GM13976 (cell line): ENCODE results near the gene BCHE.

Experiments
- DNase-seq: peaks from one replicate; pipeline ENCODE4 v3.0.0; 2012; ENCODE audit warnings: low spot score
- CTCF ChIP-seq: IDR thresholded peaks from 2 replicates; pipeline ENCODE4 v1.5.1; 2012; ENCODE audit warnings: borderline replicate concordance, mild to moderate bottlenecking; ENCODE audit not compliant: insufficient read depth; ENCODE audit errors: extremely low read depth, missing control alignments, control extremely low read depth
- in situ Hi-C: fragments of 300-500 bp; cut with MboI; formaldehyde crosslinking; loops from one replicate; pipeline ENCODE4 v1.12.0; 2022; ENCODE audit warnings: low sequenced_read_pairs, mixed read lengths, inconsistent platforms; ENCODE audit not compliant: unreplicated experiment

The BCHE gene

DNA sequence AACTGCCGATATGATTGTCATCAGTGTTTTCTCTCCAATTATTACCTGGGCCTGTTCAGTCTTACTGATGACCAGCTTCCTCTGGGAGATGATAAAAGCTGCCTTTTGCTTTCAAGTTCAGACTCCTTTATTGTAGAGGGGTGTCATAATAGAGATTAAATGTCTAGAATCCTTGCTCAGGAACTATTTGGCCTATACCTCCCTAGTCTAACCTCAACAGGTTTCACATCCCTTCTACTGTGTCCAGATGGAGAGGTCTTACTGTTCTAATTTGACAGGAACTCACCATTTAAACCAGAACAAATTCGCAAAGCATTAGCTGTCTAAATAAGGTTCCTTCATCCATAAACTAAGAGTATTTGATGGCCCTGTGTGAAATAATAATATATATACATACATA is 88.0 kb downstream of the BCHE start:
- in situ Hi-C loops, result no loop called here

DNA sequence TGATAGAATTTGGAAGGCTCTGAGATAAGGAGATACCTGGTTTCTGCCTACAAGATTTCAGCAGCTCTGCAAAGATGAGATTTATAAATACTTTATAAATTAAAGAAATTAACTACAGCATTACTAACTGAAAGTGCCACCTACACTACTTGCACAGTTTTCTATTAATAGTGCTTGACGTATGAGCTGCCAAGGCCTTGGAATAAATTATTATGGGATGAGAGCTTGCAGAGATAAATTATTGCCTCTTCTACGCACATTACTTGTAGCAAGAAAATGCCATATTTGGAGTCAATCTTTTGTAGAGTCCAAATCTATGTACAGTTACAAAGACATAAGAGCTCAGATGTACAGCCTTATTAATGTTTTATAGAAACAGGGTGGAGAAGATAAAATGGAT is 89.1 kb downstream of the BCHE start:
- no peak for TF ChIP-seq CTCF

More for the DNA sequence above, 88.0 kb downstream of the BCHE start:
- no peak for TF ChIP-seq CTCF
- no peak for DNase-seq

DNA sequence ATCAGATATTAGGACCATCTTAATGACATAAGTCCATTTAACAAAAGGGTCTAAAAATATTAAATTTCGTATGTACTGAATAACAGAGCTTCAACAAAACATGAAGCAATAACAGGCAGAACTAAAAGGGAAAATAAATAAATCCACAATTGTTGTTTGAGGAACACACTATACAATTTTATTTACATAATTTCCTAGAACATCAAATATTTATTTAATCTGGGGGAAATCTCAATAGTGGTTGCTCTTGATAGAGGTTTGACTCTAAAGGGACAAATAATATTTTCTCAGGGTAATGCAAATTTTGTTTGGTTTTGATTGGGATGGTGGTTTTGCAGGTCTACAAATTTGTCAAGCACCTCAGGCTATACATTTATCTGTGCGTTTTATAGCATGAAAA is 90.3 kb downstream of the BCHE start:
- no peak for TF ChIP-seq CTCF
- in situ Hi-C loops, result no loop called here
- DNase-seq, result no peak

More for the DNA sequence above, 89.1 kb downstream of the BCHE start:
- in situ Hi-C loops, result no loop called here
- no peak for DNase-seq

- in situ Hi-C loops, result no loop called here
- TF ChIP-seq CTCF, result no peak
These were observed 93.2 kb downstream of the BCHE start for GRCh38 chr3:165744025-165744424.

GRCh38 chr3:165742351-165742750 is 94.9 kb downstream of the BCHE start:
- TF ChIP-seq CTCF, result no peak
- no peak for DNase-seq
- in situ Hi-C loops, result no loop called here

More at GRCh38 chr3:165744025-165744424, 93.2 kb downstream of the BCHE start:
- no peak for DNase-seq

- TF ChIP-seq CTCF, result no peak
- no peak for DNase-seq
- in situ Hi-C loops, result no loop called here
These were observed 107.5 kb downstream of the BCHE start for GRCh38 chr3:165729756-165730155.

GRCh38 chr3:165728924-165729323 is 108.3 kb downstream of the BCHE start:
- no peak for TF ChIP-seq CTCF
- no peak for DNase-seq
- in situ Hi-C loops, result no loop called here
